HG02938 (cell line): ENCODE measurements around the gene CMTM3.
"Not testable (repeated sequence)": the region's sequence is repeated elsewhere in the genome, so short reads cannot be mapped to it uniquely, and the experiment has no call there.

Source experiments
- ATAC-seq: cut with Tn5 transposase; IDR thresholded peaks from one replicate; pipeline ENCODE4 v1.9.1; 2021; ENCODE audit warnings: mild to moderate bottlenecking, moderate library complexity; ENCODE audit not compliant: unreplicated experiment

CMTM3 gene

DNA sequence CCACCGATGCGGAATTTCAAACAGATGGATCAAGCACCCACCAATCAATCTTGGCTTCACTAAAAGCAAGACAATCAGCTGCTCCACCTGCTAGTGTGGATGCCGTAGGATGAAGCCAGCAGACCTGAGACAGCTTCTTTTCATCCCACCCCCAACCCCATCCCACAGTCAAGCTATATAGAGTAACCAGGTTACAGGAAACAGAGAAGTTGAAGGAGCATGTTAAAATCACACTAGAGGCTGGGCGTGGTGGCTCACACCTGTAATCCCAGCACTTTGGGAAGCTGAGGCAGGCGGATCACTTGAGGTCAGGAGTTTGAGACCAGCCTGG lies 54.3 kb downstream of the CMTM3 start:
- no peak for ATAC-seq

DNA sequence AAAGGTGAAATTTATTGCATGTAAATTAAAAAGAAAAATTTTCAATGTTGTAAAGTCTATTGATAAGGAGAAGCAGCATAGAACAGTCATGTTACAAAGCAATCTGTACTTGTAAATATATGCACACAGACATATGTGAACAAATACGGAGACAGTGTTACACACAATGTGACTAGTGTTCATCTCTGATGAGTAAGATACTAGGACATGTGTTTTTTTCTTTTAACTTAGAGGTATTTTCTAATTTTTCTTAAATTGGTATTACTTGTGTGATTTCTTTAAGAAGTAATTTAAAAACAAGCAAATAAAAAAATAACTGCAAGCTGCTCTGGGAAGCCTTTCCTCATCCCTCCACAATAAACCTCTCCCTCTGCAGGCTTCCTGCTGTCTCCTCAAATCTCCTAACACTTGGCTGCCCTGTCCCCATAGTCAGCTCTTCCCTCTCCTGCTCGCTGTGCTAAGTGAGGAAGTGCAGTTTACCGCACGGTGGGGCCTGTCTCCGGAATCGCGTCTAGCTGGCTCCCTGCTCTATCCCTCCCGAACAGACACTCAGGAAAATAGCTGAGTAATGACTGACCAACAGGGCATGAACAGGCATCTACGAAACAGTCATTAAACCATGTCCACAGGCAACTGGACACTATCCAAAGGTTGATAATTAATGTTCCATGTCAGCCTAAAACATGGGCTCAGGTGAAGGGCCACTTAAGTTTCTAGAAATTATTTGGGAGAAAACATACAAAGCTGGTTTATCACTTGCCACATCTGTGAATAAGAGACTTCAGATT lies 56.1 kb downstream of the CMTM3 start:
- no peak for ATAC-seq

DNA sequence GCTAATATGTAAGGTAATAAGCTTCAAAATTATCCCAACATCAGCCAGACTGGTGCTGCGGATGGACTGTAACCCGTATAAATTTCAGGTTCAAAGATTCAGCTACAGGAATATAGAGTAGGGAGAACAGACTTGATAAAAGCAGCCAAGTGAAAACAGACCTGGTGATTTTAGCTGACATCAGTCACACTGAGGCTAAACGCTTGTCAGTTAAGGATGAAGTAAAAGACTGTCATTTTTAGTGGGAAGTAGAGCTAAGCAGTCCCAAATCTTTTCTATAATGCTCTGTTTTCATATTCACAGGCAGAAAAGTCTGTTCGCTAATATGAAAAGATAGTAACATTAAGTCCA lies 56.7 kb downstream of the CMTM3 start:
- ATAC-seq: no peak

DNA sequence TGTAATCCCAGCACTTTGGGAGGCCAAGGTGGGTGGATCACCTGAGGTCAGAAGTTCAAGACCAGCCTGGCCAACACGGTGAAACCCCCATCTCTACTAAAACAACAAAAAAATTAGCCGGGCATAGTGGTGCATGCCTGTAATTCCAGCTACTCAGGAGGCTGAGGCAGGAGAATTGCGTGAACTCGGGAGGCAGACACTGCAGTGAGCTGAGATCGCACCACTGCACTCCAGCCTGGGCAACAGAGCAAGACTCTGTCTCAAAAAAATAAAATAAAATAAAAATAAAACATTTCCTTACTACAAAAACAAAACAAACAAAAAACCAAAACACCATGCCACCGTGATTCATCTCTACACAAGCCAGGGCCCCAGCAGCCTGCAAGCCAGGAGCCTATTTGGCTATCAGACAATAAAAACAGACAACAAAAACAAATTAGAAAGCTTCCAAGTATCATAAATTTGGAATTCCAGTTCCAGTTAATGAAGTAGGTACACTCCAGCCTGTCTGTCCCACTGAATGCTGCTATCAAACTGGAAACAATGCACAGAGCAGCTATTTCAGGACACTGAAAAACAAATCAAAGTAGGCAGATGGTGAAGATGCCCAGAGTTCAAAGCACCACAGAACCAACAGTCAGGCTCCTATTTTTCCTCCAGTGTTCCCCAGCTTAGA lies 57.3 kb downstream of the CMTM3 start:
- ATAC-seq: not testable (repeated sequence)

DNA sequence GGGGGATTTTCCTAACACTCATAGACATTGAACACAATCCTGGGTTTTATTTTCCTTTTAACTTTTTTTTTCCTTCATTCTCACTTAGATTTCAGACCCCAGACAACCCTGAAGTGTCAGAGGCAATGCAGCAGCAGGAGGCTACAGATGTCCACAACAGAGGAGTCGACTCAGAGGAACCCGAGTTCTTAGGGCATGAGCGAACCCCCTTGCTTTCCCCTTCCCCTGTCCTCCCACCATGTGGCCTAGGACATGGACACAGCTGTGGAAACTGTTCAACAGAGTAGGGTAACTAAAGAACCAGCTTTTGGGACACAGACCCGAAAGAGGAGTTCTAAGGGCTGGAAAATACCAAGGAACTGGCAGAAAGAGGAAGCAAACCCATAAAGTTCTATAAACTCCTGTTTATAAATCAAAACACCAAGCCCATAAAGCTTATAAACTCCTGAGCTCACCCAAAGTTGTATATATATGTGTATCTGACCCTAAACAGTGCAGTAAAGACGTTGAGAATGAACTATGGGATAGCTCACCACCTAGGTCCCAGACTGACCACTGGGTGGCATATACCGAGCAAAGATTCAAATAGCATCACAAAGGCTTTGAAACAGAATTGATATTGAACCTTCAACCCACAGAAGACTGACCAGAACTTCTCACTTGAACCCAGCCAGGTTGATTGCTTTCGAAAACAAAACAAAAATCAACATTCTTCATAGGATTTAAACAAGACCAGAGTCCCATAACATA lies 58.1 kb downstream of the CMTM3 start:
- ATAC-seq: no peak
